Measurements from ENCODE around the gene SLC10A3.

SLC10A3 gene

GRCh38 chrX:154519389-154519788, 29.0 kb upstream of the SLC10A3 start:
- peaks cover 4% of the 10 kb centered on the region for H3K27me3 ChIP-seq (replicated peaks; ENCODE audit: control insufficient read depth, insufficient read depth, low read length)
- no peaks in the 10 kb centered on the region for H3K36me3 ChIP-seq (ENCODE audit: control insufficient read depth, insufficient read depth, low read length, severe bottlenecking)
- H3K9me3 ChIP-seq (ENCODE audit: control insufficient read depth, low read length): no peaks in the 10 kb centered on the region
- H3K9ac ChIP-seq (ENCODE audit: low read length): no peak overlapping the region
- H3K4me1 ChIP-seq (ENCODE audit: control insufficient read depth, insufficient read depth, low read length): peaks cover 13% of the 10 kb centered on the region
- DNase-seq (ENCODE audit: low read depth): no peak
- no peak overlapping the region for H3K4me3 ChIP-seq (ENCODE audit: low read length)

GRCh38 chrX:154517101-154517781, 26.8 kb upstream of the SLC10A3 start:
- Histone ChIP-seq H3K27me3 (replicated peaks; ENCODE audit: control insufficient read depth, insufficient read depth, low read length) (peaks cover 4% of the 10 kb centered on the region), H3K9ac (ENCODE audit: low read length) (peak overlapping the region; percentile 87), H3K4me3 (ENCODE audit: low read length) (peak overlapping the region; percentile 75), H3K9me3 (ENCODE audit: control insufficient read depth, low read length) (no peaks in the 10 kb centered on the region), H3K36me3 (ENCODE audit: control insufficient read depth, insufficient read depth, low read length, severe bottlenecking) (no peaks in the 10 kb centered on the region), H3K4me1 (ENCODE audit: control insufficient read depth, insufficient read depth, low read length) (peaks cover 13% of the 10 kb centered on the region)
- no peak for DNase-seq (ENCODE audit: low read depth)

- Histone ChIP-seq H3K9ac (ENCODE audit: low read length) (peak overlapping the region; percentile 87), H3K27me3 (replicated peaks; ENCODE audit: control insufficient read depth, insufficient read depth, low read length) (peaks cover 4% of the 10 kb centered on the region), H3K4me3 (ENCODE audit: low read length) (peak overlapping the region; percentile 75), H3K9me3 (ENCODE audit: control insufficient read depth, low read length) (no peaks in the 10 kb centered on the region), H3K36me3 (ENCODE audit: control insufficient read depth, insufficient read depth, low read length, severe bottlenecking) (no peaks in the 10 kb centered on the region), H3K4me1 (ENCODE audit: control insufficient read depth, insufficient read depth, low read length) (peaks cover 13% of the 10 kb centered on the region)
- DNase-seq (ENCODE audit: low read depth): peak; percentile 66
These were observed 26.2 kb upstream of the SLC10A3 start for GRCh38 chrX:154516656-154517100.

GRCh38 chrX:154515966-154516655, 25.7 kb upstream of the SLC10A3 start, which contains the start of gene FAM3A:
FAM3A (minus strand) TSS chrX:154516232; CDS start chrX:154515772, 460 bp downstream.
- H3K27me3 ChIP-seq (replicated peaks; ENCODE audit: control insufficient read depth, insufficient read depth, low read length): peaks cover 4% of the 10 kb centered on the region
- peak; percentile 91 for DNase-seq (ENCODE audit: low read depth)
- H3K4me1 ChIP-seq (ENCODE audit: control insufficient read depth, insufficient read depth, low read length): peaks cover 13% of the 10 kb centered on the region
- no peaks in the 10 kb centered on the region for H3K36me3 ChIP-seq (ENCODE audit: control insufficient read depth, insufficient read depth, low read length, severe bottlenecking)
- H3K9ac ChIP-seq (ENCODE audit: low read length): peak within 1 kb of the TSS; percentile 88
- H3K4me3 ChIP-seq (ENCODE audit: low read length): peak within 1 kb of the TSS; percentile 81
- H3K9me3 ChIP-seq (ENCODE audit: control insufficient read depth, low read length): no peaks in the 10 kb centered on the region

- Histone ChIP-seq H3K36me3 (ENCODE audit: control insufficient read depth, insufficient read depth, low read length, severe bottlenecking) (no peaks in the 10 kb centered on the region), H3K9ac (ENCODE audit: low read length) (peak overlapping the region; percentile 88), H3K9me3 (ENCODE audit: control insufficient read depth, low read length) (no peaks in the 10 kb centered on the region), H3K4me1 (ENCODE audit: control insufficient read depth, insufficient read depth, low read length) (peaks cover 13% of the 10 kb centered on the region), H3K4me3 (ENCODE audit: low read length) (peak overlapping the region; percentile 81), H3K27me3 (replicated peaks; ENCODE audit: control insufficient read depth, insufficient read depth, low read length) (peaks cover 4% of the 10 kb centered on the region)
- peak; percentile 45 for DNase-seq (ENCODE audit: low read depth)
These were observed 24.9 kb upstream of the SLC10A3 start for GRCh38 chrX:154515090-154515965.

GRCh38 chrX:154513716-154514115, 23.3 kb upstream of the SLC10A3 start:
- H3K4me1 ChIP-seq (ENCODE audit: control insufficient read depth, insufficient read depth, low read length): peaks cover 13% of the 10 kb centered on the region
- H3K27me3 ChIP-seq (replicated peaks; ENCODE audit: control insufficient read depth, insufficient read depth, low read length): peaks cover 4% of the 10 kb centered on the region
- H3K36me3 ChIP-seq (ENCODE audit: control insufficient read depth, insufficient read depth, low read length, severe bottlenecking): peaks cover 11% of the 10 kb centered on the region
- H3K4me3 ChIP-seq (ENCODE audit: low read length): no peak overlapping the region
- no peak for DNase-seq (ENCODE audit: low read depth)
- H3K9me3 ChIP-seq (ENCODE audit: control insufficient read depth, low read length): peaks cover 7% of the 10 kb centered on the region
- no peak overlapping the region for H3K9ac ChIP-seq (ENCODE audit: low read length)

- no peak for DNase-seq (ENCODE audit: low read depth)
- H3K4me1 ChIP-seq (ENCODE audit: control insufficient read depth, insufficient read depth, low read length): peaks cover 13% of the 10 kb centered on the region
- peaks cover 11% of the 10 kb centered on the region for H3K36me3 ChIP-seq (ENCODE audit: control insufficient read depth, insufficient read depth, low read length, severe bottlenecking)
These were observed 22.6 kb upstream of the SLC10A3 start for GRCh38 chrX:154512879-154513553.

GRCh38 chrX:154511761-154512160, 21.3 kb upstream of the SLC10A3 start:
- H3K9me3 ChIP-seq (ENCODE audit: control insufficient read depth, low read length): peaks cover 7% of the 10 kb centered on the region
- DNase-seq (ENCODE audit: low read depth): no peak
- no peaks in the 10 kb centered on the region for H3K27me3 ChIP-seq (replicated peaks; ENCODE audit: control insufficient read depth, insufficient read depth, low read length)
- H3K9ac ChIP-seq (ENCODE audit: low read length): no peak overlapping the region
- no peak overlapping the region for H3K4me3 ChIP-seq (ENCODE audit: low read length)
- peaks cover under 1% of the 10 kb centered on the region for H3K4me1 ChIP-seq (ENCODE audit: control insufficient read depth, insufficient read depth, low read length)
- peaks cover 11% of the 10 kb centered on the region for H3K36me3 ChIP-seq (ENCODE audit: control insufficient read depth, insufficient read depth, low read length, severe bottlenecking)

More at GRCh38 chrX:154512879-154513553, 22.6 kb upstream of the SLC10A3 start:
- Histone ChIP-seq H3K9me3 (ENCODE audit: control insufficient read depth, low read length) (peaks cover 7% of the 10 kb centered on the region), H3K9ac (ENCODE audit: low read length) (no peak overlapping the region), H3K27me3 (replicated peaks; ENCODE audit: control insufficient read depth, insufficient read depth, low read length) (peaks cover 3% of the 10 kb centered on the region), H3K4me3 (ENCODE audit: low read length) (no peak overlapping the region)

- Histone ChIP-seq H3K9me3 (ENCODE audit: control insufficient read depth, low read length) (peaks cover 7% of the 10 kb centered on the region), H3K27me3 (replicated peaks; ENCODE audit: control insufficient read depth, insufficient read depth, low read length) (no peaks in the 10 kb centered on the region), H3K4me3 (ENCODE audit: low read length) (no peak overlapping the region), H3K9ac (ENCODE audit: low read length) (no peak overlapping the region), H3K36me3 (ENCODE audit: control insufficient read depth, insufficient read depth, low read length, severe bottlenecking) (peaks cover 11% of the 10 kb centered on the region), H3K4me1 (ENCODE audit: control insufficient read depth, insufficient read depth, low read length) (peaks cover 16% of the 10 kb centered on the region)
- DNase-seq (ENCODE audit: low read depth): no peak
These were observed 19.0 kb upstream of the SLC10A3 start for GRCh38 chrX:154509455-154509854.

GRCh38 chrX:154508384-154508745, 17.9 kb upstream of the SLC10A3 start:
- Histone ChIP-seq H3K27me3 (replicated peaks; ENCODE audit: control insufficient read depth, insufficient read depth, low read length) (no peaks in the 10 kb centered on the region), H3K4me3 (ENCODE audit: low read length) (no peak overlapping the region), H3K9me3 (ENCODE audit: control insufficient read depth, low read length) (peaks cover 7% of the 10 kb centered on the region), H3K4me1 (ENCODE audit: control insufficient read depth, insufficient read depth, low read length) (peaks cover 16% of the 10 kb centered on the region), H3K36me3 (ENCODE audit: control insufficient read depth, insufficient read depth, low read length, severe bottlenecking) (peaks cover 11% of the 10 kb centered on the region), H3K9ac (ENCODE audit: low read length) (no peak overlapping the region)
- DNase-seq (ENCODE audit: low read depth): no peak
